ENCODE results near the gene COL6A2.
"Not testable (repeated sequence)": the region's sequence is repeated elsewhere in the genome, so short reads cannot be mapped to it uniquely, and the experiment has no call there.

Gene COL6A2

DNA sequence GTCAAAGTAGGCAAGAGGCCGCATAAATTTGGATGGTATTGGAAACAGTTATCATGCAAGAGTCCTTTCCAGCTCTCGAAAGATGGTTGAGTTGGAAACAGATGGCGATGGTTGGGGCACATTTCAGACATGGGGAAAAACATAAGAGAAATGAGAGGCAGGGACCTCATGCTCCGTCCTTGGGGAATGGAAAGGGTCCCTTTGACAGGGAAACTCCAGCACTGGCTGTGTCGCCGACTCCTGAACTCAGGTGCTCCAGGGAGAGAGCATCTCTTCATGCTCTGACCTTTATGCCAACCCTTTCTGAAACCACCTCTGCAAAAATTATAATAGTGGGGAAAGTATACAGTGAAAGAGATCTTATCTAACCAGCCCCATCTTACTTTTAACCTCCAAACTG, 36.8 kb upstream of the COL6A2 start:
- no peak for DNase-seq (ENCODE audit: low read depth)

DNA sequence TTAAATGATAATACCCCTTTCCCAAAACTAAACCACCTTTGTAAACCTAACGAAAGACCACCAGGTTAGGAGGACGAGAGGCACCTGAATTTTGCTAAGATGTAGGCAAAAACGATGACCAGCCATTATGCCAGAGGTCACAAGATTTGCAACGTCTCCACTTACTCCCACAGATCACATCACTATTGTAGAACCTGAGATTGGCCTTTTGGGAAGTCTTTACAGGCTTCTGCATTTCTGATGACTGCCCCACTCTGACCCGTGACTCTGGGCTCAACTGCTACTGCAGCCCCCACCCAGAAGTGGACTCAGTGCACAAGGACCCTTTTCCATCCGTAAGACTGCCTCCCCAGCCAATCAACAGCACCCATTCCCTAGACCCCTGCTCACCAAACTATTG, 36.4 kb upstream of the COL6A2 start:
- no peak for DNase-seq (ENCODE audit: low read depth)

GRCh38 chr21:46061950-46062349, 36.0 kb upstream of the COL6A2 start:
- DNase-seq (ENCODE audit: low read depth) = no peak

GRCh38 chr21:46062471-46063211, 35.3 kb upstream of the COL6A2 start:
- no peak for DNase-seq (ENCODE audit: low read depth)

DNA sequence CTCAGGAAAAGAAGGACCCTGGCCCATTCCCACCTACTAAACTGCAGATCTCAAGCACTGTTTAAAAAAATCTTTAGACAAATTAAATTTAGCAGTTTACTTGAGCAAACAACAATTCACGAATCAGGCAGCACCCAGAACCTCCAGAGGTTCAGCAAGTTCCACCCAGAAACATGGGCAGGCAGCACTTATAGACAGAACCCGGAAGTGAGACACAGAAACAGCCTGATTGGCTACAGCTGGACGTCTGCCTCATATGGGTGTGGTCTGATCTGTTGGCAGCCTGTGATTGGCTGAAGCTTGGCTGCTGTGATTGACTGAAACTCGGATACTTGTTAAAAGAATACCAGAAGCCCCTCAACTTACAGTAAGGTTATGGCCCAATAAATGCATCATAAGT, 34.7 kb upstream of the COL6A2 start:
- no peak for DNase-seq (ENCODE audit: low read depth)

DNA sequence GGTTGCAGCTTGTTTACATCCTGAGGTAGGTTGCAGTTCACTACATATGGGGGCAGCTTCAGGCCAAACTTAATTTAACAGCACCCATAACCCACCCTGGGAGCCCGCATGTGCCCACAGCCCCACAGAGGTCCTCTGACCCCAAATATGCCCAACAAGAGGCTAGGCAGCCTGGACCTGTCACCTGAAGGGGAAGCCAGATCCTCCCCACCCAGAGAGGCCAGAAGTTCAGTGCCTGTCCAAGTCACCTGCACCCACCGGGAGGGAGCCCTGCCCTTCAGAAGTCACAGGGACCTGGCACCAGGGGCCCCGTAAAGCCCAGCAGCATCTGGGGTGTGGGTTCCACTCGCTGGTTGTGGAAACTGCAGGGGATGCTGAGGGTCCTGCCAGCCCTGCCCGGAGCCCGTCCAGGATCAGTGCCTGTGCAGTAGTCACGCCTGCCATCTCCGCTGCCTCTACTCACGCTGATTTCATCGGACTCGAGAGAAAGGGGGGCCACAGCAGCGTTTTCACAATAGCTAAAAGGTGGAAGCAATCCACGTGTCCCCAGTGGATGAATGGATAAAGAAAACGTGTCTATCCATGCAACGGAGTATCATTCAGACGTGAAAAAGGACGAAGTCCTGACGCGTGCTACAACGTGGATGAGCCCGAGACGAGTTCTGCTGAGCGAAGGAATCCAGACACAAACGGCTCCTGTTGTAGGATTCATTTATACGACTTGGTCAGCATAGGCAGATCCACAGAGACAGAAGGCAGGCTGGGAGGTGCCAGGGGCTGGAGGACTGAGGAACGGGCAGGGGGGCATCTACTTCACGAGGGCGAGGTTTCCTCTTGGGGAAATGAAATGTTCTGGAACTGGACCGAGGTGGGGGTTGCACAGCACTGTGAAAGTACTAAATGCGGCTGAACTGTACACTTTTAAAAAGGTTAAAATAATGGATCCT, 33.9 kb upstream of the COL6A2 start:
- no peak for DNase-seq (ENCODE audit: low read depth)

GRCh38 chr21:46064870-46065214, 33.1 kb upstream of the COL6A2 start:
- no peak for DNase-seq (ENCODE audit: low read depth)

DNA sequence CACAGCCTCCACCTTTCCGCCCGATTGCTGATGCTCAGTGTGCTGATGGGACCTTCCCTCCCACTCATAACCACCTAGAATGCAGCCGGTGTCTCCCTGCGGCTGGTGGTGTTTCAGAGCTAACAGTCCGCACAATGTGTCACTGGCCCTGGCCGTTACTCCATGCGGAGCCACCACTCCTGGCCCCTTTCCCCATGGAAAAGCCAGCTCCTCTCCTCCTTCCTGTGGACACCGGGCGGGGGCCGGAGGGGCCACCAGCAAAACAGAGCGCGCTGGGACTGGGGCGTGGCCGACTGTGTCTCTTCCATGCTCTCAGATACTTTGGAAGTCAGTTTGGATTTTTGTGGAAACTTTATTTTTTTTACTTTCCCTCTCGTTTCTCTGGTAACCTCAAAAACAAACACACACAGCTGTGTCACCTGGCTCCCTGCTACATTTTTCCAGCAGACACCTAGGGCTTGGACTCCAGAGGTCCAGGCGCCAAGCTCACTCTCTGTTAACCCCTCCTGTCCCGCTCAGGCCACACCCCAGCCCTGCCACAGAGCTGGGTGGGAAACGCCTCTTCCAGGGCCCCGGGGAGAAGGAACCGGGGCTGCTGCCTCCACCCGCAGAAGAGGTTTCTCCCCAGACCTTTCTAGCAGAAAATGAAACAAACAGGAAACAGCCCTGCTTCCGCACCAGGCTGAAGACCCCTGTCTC, 32.5 kb upstream of the COL6A2 start:
- no peak for DNase-seq (ENCODE audit: low read depth)

DNA sequence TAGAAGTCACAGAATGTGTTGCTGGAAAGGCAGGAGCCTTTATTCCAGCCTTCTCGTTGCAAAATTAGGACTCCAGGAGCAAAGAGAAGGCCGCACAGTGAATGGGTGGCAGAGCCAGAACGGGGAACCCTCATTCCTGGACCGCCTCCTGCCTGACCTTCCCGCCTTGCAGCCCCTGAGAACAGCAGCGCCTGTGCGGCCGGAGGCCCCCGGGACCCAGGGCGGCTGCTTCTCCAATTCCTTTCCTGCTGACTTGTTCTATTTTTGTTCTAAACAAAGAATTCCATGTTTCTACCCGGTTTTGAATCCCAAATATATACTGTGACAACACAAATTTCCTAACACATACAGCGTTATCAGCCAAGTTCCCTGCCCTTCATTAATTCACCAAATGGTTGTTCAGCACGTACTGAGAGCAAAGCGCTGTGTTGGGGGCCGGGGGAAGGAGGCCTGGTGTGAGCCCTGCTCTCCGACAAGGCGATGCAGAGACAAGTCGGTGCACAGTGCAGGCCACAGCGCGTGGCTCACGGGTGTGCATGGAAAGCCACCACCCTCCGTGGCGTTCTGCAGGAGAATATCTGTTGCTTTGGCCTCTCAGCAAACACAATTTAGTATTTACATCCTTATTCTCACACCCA, 31.9 kb upstream of the COL6A2 start:
- no peak for DNase-seq (ENCODE audit: low read depth)

DNA sequence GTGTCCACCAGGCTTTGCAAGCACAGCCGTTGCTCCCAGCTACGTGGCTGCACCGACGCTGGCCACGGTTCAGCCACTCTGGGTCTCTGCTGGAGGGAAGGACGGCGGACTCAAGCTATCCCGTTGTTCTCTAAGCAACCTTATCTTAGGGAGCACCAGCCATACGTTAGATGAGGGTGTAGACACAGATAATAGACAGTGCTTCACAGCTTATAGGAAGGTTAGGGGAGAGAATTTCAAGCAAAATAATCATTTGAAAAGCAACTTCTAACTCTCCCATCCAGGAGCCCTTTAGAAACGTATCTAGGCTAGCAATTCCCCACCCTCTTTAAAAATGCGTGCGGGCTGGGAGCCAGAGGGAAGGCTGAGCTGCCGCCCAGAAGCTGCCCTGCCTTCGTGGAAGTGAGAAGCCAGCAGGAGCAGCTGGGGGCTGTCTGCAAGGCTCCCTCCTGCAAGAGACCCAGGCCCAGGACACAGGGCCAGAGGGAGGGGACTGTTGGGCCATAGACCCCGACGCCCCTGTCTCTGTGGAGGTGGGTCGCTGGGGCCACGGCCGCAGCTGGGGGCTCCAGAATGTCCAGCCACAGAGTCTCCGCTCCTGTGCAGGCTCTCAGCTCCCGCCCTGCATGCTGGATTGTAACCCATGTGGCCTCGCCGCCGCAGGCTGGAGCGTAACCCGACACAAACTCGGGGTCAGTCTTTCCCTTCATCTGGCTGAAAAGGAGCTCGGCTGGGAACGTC, 31.2 kb upstream of the COL6A2 start:
- no peak for DNase-seq (ENCODE audit: low read depth)

- DNase-seq (ENCODE audit: low read depth) = no peak
Observed at GRCh38 chr21:46067505-46068201, 30.3 kb upstream of the COL6A2 start.

DNA sequence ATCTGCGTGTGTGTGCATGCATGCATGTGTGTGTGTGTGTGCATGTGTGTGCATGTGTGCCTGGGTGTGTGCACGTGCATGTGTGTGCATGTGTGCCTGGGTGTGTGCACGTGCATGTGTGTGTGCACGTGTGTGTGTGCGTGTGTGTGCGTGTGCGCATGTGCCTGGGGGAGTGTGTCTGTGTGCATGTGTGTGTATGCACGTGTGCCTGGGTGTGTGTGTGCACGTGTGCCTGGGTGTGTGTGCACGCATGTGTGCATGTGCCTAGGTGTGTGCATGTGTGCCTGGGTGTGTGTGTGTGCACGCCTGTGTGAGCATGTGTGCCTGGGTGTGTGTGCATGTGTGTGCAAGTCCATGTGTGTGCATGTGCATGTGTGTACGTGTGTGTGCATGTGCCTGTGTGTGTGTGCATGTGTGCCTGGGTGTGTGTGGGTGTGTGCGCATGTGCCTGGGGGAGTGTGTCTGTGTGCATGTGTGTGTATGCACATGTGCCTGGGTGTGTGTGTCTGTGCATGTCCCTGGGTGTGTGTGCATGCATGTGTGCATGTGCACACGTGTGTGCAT, 29.3 kb upstream of the COL6A2 start:
- no peak for DNase-seq (ENCODE audit: low read depth)

DNA sequence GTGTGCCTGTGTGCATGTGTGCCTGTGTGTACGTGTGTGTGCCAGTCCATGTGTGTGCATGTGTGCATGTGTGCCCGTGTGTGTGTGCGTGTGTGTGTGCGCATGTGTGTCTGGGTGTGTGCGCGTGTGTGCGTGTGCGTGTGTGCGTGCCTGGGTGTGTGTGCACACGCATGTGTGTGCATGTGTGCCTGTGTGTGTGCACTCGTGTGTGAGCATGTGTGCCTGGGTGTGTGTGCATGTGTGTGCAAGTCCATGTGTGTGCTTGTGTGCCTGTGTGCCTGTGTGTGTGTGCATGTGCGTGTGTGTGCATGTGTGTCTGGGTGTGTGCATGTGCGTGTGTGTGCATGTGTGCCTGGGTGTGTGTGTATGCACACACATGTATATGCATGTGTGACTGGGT, 28.7 kb upstream of the COL6A2 start:
- DNase-seq (ENCODE audit: low read depth) = no peak

DNA sequence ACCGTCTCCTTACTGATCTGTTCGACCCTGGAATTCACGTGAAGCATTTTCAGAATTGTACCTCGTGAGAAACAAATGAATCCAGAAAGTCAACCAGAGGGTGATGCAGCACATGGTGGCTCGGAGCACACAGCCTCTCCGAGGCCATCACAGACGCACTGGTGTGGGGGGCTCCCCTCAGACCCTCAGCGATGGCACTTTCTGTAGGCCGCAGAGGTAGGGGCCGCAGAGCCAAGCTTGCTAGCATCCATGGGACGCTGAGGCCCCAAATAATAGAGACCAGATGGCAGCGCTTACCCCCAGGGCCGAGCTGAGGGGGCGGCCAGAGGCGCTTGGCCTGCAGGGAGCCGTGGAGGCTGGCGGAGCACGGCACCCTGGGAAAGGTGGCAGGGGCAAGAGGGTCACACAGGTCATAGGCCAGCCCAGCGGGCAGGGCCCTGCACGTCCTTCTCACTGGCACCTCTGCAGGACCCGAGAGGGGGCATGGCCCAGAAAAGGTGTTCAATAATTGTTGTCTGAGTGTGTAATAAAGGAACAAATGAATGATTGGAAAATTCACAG, 28.1 kb upstream of the COL6A2 start:
- no peak for DNase-seq (ENCODE audit: low read depth)

DNA sequence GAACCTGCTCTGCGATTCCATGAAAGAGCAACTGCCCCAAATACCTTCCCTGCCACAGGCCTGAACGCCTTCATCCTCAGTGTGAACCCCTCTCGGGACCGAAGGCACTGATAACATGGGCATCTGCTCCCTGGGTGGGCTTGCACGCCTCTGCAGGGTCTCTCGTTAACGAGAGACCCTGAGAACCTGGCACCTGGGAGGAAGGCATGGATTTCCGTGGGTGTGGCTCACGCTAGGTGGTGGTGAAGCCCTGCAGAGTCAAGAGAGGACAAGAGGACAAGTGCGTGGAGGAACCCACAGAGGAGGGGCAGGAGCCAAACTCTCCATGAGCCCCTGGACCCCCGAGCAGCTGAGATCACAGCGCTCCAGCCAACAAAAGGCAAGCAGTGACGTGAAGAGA, 26.8 kb upstream of the COL6A2 start:
- DNase-seq (ENCODE audit: low read depth) = no peak

GRCh38 chr21:46076724-46077123, 21.2 kb upstream of the COL6A2 start:
- DNase-seq (ENCODE audit: low read depth) = not testable (repeated sequence)

DNA sequence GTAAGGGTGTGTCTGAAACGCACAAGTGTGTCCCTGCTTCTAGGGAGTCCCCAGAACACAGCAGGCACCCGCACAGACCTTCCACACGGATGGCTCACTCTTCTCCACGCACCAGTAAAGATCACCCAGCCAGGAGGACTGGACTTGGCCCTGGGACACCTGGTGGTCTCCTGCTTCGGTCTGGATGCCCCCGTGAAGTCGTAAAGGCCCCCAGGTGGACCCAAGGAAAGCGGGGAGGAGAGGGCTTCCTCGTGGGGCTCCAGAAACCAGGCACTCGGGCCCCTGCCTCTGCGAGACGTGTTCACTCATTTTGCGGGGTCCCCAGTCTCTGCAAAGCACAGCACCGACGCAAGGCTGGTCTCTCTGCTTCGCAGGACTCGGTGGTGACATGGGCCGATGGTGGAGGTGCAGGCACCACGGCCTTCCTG, 20.2 kb upstream of the COL6A2 start:
- DNase-seq (ENCODE audit: low read depth) = no peak

- DNase-seq (ENCODE audit: low read depth) = no peak
Observed at GRCh38 chr21:46078322-46078977, 19.5 kb upstream of the COL6A2 start.

DNA sequence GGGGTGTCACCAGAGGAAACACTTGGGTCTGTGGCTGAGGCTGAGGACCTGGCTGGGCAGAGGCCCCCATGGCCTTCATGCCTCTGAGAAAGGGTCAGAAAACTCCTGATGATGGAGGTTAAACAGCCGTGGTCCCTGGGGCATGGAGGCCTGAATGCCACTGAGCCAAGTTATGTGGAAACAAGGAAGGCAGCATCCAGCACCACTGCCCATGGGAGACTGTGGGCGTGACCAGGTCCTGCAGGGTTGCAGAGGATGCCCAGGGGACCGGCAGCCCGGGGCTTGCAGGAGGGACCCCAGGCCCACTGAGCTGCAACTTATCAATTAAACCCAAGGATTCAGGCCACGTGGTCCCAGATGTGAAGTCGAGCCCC, 18.9 kb upstream of the COL6A2 start:
- no peak for DNase-seq (ENCODE audit: low read depth)
